ENCODE data around the gene CDC42SE2.

The CDC42SE2 gene

DNA sequence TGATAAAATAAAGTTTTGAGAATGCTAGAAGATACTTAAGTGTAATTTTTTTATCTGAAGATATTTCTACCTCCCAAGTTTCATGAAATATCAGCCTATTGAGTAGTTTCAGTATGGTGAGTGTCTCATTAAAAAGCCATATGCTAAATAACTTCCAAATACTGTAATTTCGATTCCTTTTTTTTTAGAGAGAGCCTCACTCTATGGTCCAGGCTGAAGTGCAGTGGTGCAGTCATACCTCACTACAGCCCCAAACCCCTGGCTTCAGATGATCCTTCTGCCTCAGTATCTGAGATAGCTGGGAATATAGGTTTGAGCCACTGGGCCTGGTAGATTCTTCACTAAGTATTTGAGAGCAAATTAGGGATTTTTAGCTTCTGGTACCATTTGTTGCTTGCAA is 24.5 kb downstream of the CDC42SE2 start:
- TF ChIP-seq YY1 (IDR thresholded peaks at IDR 0.05; ENCODE audit: low read depth) (no peak), TAF1 (IDR thresholded peaks at IDR 0.05; ENCODE audit: low read depth) (no peak), TEAD4 (IDR thresholded peaks at IDR 0.05) (no peak), USF1 (IDR thresholded peaks at IDR 0.05) (no peak), CEBPB (IDR thresholded peaks at IDR 0.05) (no peak), TCF12 (IDR thresholded peaks at IDR 0.05; ENCODE audit: low read depth) (no peak), ZBTB7A (IDR thresholded peaks at IDR 0.05; ENCODE audit: low read depth) (no peak), EP300 (IDR thresholded peaks at IDR 0.05; ENCODE audit: borderline replicate concordance) (no peak), NFIC (IDR thresholded peaks at IDR 0.05) (no peak), FOXM1 (IDR thresholded peaks at IDR 0.05; ENCODE audit: borderline replicate concordance, low read depth) (no peak), RAD21 (IDR thresholded peaks at IDR 0.05; ENCODE audit: low read depth) (no peak), CREB1 (IDR thresholded peaks at IDR 0.05; ENCODE audit: low read depth) (no peak), EGR1 (IDR thresholded peaks at IDR 0.05) (no peak), MAX (IDR thresholded peaks at IDR 0.05) (no peak)
- TF ChIP-seq, protein P1, sequence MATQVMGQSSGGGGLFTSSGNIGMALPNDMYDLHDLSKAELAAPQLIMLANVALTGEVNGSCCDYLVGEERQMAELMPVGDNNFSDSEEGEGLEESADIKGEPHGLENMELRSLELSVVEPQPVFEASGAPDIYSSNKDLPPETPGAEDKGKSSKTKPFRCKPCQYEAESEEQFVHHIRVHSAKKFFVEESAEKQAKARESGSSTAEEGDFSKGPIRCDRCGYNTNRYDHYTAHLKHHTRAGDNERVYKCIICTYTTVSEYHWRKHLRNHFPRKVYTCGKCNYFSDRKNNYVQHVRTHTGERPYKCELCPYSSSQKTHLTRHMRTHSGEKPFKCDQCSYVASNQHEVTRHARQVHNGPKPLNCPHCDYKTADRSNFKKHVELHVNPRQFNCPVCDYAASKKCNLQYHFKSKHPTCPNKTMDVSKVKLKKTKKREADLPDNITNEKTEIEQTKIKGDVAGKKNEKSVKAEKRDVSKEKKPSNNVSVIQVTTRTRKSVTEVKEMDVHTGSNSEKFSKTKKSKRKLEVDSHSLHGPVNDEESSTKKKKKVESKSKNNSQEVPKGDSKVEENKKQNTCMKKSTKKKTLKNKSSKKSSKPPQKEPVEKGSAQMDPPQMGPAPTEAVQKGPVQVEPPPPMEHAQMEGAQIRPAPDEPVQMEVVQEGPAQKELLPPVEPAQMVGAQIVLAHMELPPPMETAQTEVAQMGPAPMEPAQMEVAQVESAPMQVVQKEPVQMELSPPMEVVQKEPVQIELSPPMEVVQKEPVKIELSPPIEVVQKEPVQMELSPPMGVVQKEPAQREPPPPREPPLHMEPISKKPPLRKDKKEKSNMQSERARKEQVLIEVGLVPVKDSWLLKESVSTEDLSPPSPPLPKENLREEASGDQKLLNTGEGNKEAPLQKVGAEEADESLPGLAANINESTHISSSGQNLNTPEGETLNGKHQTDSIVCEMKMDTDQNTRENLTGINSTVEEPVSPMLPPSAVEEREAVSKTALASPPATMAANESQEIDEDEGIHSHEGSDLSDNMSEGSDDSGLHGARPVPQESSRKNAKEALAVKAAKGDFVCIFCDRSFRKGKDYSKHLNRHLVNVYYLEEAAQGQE (IDR thresholded peaks at IDR 0.05; ENCODE audit: low read depth), result no peak

DNA sequence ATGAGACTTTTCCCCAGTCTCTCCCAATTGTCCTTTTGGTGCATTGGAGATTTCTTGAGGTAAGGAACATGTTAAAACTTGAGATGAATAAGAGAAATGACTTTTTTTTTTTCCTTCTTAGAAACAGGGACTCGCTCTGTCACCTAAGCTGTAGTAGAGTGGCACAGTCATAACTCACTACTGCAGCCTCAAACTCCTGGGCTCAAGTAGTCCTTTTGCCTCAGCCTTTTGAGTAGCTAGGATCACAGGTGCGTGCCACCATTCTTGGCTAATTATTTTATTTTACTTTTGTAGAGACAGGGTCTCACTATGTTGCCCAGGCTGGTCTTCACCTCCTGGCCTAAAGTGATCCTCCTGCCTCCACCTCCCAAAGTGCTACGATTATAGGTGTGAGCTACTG is 25.9 kb downstream of the CDC42SE2 start:
- TF ChIP-seq TEAD4 (IDR thresholded peaks at IDR 0.05), result no peak
- no peak for TF ChIP-seq FOXM1 (IDR thresholded peaks at IDR 0.05; ENCODE audit: borderline replicate concordance, low read depth)
- no peak for TF ChIP-seq TCF12 (IDR thresholded peaks at IDR 0.05; ENCODE audit: low read depth)
- TF ChIP-seq USF1 (IDR thresholded peaks at IDR 0.05), result no peak
- TF ChIP-seq EGR1 (IDR thresholded peaks at IDR 0.05), result no peak
- TF ChIP-seq RAD21 (IDR thresholded peaks at IDR 0.05; ENCODE audit: low read depth), result no peak
- no peak for TF ChIP-seq CEBPB (IDR thresholded peaks at IDR 0.05)
- no peak for TF ChIP-seq YY1 (IDR thresholded peaks at IDR 0.05; ENCODE audit: low read depth)
- TF ChIP-seq CREB1 (IDR thresholded peaks at IDR 0.05; ENCODE audit: low read depth), result no peak
- no peak for TF ChIP-seq MAX (IDR thresholded peaks at IDR 0.05)

DNA sequence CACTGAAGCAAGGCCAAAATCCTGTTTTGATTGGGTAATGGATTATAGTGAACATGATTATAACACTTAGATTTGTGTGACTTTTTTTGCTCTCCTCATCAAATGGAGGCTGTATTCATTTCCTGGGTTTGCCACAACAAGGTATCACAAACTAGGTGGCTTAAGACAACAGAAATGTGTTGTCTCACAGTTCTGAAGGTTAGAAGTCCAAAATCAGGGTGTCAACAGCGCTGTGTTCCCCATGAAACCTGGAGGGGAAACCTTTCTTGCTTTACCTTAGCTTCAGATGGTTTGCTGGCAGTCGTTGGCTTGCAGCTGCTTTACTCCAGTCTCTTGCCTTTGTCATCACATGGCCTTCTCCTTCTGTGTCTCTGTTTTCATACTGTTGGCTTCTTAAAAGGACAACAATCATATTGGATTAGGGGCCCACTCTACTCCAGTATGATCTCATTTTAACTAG is 32.4 kb downstream of the CDC42SE2 start:
- TF ChIP-seq MAX (IDR thresholded peaks at IDR 0.05), result no peak
- TF ChIP-seq TEAD4 (IDR thresholded peaks at IDR 0.05), result no peak
- no peak for TF ChIP-seq EGR1 (IDR thresholded peaks at IDR 0.05)
- TF ChIP-seq TAF1 (IDR thresholded peaks at IDR 0.05; ENCODE audit: low read depth), result no peak
- TF ChIP-seq ZBTB7A (IDR thresholded peaks at IDR 0.05; ENCODE audit: low read depth), result no peak
- TF ChIP-seq USF1 (IDR thresholded peaks at IDR 0.05), result no peak
- no peak for TF ChIP-seq TCF12 (IDR thresholded peaks at IDR 0.05; ENCODE audit: low read depth)
- no peak for TF ChIP-seq FOXM1 (IDR thresholded peaks at IDR 0.05; ENCODE audit: borderline replicate concordance, low read depth)
- TF ChIP-seq EP300 (IDR thresholded peaks at IDR 0.05; ENCODE audit: borderline replicate concordance), result no peak
- TF ChIP-seq RAD21 (IDR thresholded peaks at IDR 0.05; ENCODE audit: low read depth), result no peak
- no peak for TF ChIP-seq CEBPB (IDR thresholded peaks at IDR 0.05)
- TF ChIP-seq CREB1 (IDR thresholded peaks at IDR 0.05; ENCODE audit: low read depth), result no peak
- TF ChIP-seq, protein P1 (IDR thresholded peaks at IDR 0.05; ENCODE audit: low read depth), result no peak
- TF ChIP-seq YY1 (IDR thresholded peaks at IDR 0.05; ENCODE audit: low read depth), result no peak
- TF ChIP-seq NFIC (IDR thresholded peaks at IDR 0.05), result no peak

- TF ChIP-seq TEAD4 (IDR thresholded peaks at IDR 0.05), result no peak
- TF ChIP-seq YY1 (IDR thresholded peaks at IDR 0.05; ENCODE audit: low read depth), result no peak
These were observed 34.0 kb downstream of the CDC42SE2 start for GRCh38 chr5:131297886-131298285.

DNA sequence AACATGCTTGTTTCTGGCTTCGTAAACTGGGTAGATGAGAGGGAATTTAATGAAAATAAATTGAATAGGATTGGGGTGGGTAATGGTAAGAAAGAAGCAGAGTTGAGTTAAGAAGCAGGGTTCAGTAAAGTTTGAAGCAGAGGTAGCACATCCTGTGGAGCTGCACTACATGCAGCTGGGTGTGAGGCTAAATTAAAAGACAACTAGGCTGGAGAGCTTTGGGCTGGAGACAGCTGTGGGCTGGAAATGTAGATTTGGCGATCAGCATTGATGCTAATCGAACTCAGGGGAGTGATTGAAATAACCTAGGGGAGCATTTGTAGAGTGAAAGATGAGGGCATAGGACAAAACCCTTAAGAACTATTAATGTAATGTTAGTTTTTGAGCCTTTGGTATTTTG is 35.6 kb downstream of the CDC42SE2 start:
- TF ChIP-seq TEAD4 (IDR thresholded peaks at IDR 0.05), result no peak
- TF ChIP-seq CEBPB (IDR thresholded peaks at IDR 0.05), result no peak
- no peak for TF ChIP-seq EP300 (IDR thresholded peaks at IDR 0.05; ENCODE audit: borderline replicate concordance)

GRCh38 chr5:131302506-131302905 is 38.7 kb downstream of the CDC42SE2 start:
- no peak for TF ChIP-seq TCF12 (IDR thresholded peaks at IDR 0.05; ENCODE audit: low read depth)
- no peak for TF ChIP-seq NFIC (IDR thresholded peaks at IDR 0.05)
- TF ChIP-seq USF1 (IDR thresholded peaks at IDR 0.05), result no peak
- no peak for TF ChIP-seq EGR1 (IDR thresholded peaks at IDR 0.05)
- no peak for TF ChIP-seq RAD21 (IDR thresholded peaks at IDR 0.05; ENCODE audit: low read depth)
